ENCODE measurements around the gene ZNRD2. TPM values are rescaled to one million over a fixed set of nuclear protein-coding genes. Genes with fewer than 3 reads are reported as not detected.

The ZNRD2 gene
- total RNA-seq, 1 experiment from 2014 or later: 61.2 TPM

- Histone ChIP-seq H3K27me3 (ENCODE audit: control insufficient read depth, insufficient read depth, low read length) (no peaks in the 10 kb centered on the region), H3K36me3 (ENCODE audit: control insufficient read depth, insufficient read depth, low read length) (peaks cover 6% of the 10 kb centered on the region; the same call in 1 of the 2 replicates), H3K27ac (ENCODE audit: low read length) (no peak overlapping the region), H3K4me1 (ENCODE audit: control insufficient read depth, insufficient read depth, low read length) (peaks cover 5% of the 10 kb centered on the region; the same call in 1 of the 2 replicates), H3K4me3 (ENCODE audit: low read depth in 2 of 2, low read length in 2 of 2) (no peak overlapping the region), H3K9me3 (ENCODE audit: control insufficient read depth, insufficient read depth, low read depth, low read length) (no peaks in the 10 kb centered on the region)
- intact Hi-C loops (cut with micrococcal nuclease; ENCODE audit: unreplicated experiment): no loop called here
- BruUV-seq (replicated peaks): no TSS peak
- in situ Hi-C loops (cut with HindIII; ENCODE audit: low pct_unique_long_range_greater_than_20kb, low sequenced_read_pairs): no loop called here
- DNase-seq (ENCODE audit: low read depth, low spot score) (no peak), ATAC-seq (no peak)
- TF ChIP-seq TCF7L2 (IDR thresholded peaks at IDR 0.05; ENCODE audit: low read depth, low read length): no peak
- TF ChIP-seq REST (IDR thresholded peaks at IDR 0.05; ENCODE audit: insufficient read depth in 1 of 2, low read depth in 2 of 2, low read length in 1 of 2): no peak
- no peak for TF ChIP-seq CTCF (IDR thresholded peaks at IDR 0.05)
- TF ChIP-seq POLR2AphosphoS5 (IDR thresholded peaks at IDR 0.05; ENCODE audit: low read depth, low read length): no peak
- TF ChIP-seq SIN3A (IDR thresholded peaks at IDR 0.05; ENCODE audit: borderline replicate concordance, insufficient read depth, low read depth, low read length): no peak
- POLR2A ChIA-PET: interaction anchor here (0.5 kb wide), 1 partner anchor 21 kb away, joined by 3 read pairs; no protein-coding TSS in a partner anchor
- CTCF ChIA-PET: interaction anchor here (0.5 kb wide), 1 partner anchor 147 kb away, joined by 4 read pairs; no protein-coding TSS in a partner anchor
Measured at GRCh38 chr11:65528819-65529350, 41.4 kb upstream of the ZNRD2 start.

- intact Hi-C loops (cut with micrococcal nuclease; ENCODE audit: unreplicated experiment): no loop called here
- BruUV-seq (replicated peaks): no TSS peak
- ATAC-seq: no peak
- no peaks in the 10 kb centered on the region for H3K9me3 ChIP-seq (ENCODE audit: control insufficient read depth, insufficient read depth, low read depth, low read length)
- TF ChIP-seq TCF7L2 (IDR thresholded peaks at IDR 0.05; ENCODE audit: low read depth, low read length) (no peak), POLR2AphosphoS5 (IDR thresholded peaks at IDR 0.05; ENCODE audit: low read depth, low read length) (no peak), SIN3A (IDR thresholded peaks at IDR 0.05; ENCODE audit: borderline replicate concordance, insufficient read depth, low read depth, low read length) (no peak), REST (IDR thresholded peaks at IDR 0.05; ENCODE audit: insufficient read depth in 1 of 2, low read depth in 2 of 2, low read length in 1 of 2) (no peak)
- POLR2A ChIA-PET: no interaction called here
- H3K36me3 ChIP-seq (ENCODE audit: control insufficient read depth, insufficient read depth, low read length): peaks cover 6% of the 10 kb centered on the region; the same call in 1 of the 2 replicates
- no peak overlapping the region for H3K4me3 ChIP-seq (ENCODE audit: low read depth in 2 of 2, low read length in 2 of 2)
- CTCF ChIA-PET: interaction anchor here (0.6 kb wide), 1 partner anchor 23 kb away, joined by 3 read pairs; no protein-coding TSS in a partner anchor
- no peaks in the 10 kb centered on the region for H3K27me3 ChIP-seq (ENCODE audit: control insufficient read depth, insufficient read depth, low read length)
- in situ Hi-C loops (cut with HindIII; ENCODE audit: low pct_unique_long_range_greater_than_20kb, low sequenced_read_pairs): no loop called here
- DNase-seq (ENCODE audit: low read depth, low spot score): no peak
- H3K27ac ChIP-seq (ENCODE audit: low read length): no peak overlapping the region; the same call in 1 of the 2 replicates
- H3K4me1 ChIP-seq (ENCODE audit: control insufficient read depth, insufficient read depth, low read length): peaks cover 5% of the 10 kb centered on the region; the same call in 1 of the 2 replicates
Measured at GRCh38 chr11:65529475-65530156, 40.7 kb upstream of the ZNRD2 start.
